T-helper 1 cell treated with Interleukin-12 subunit alpha and Interleukin-12 subunit beta and Interleukin-4 antibody, amounts not matched to agents 30 μg/mL and 1 μg/mL, for 36 hours (primary cell): ENCODE measurements around the gene EFNA3.
"Not testable (repeated sequence)": the region's sequence is repeated elsewhere in the genome, so short reads cannot be mapped to it uniquely, and the experiment has no call there.

Experiments used
- H3K27ac Mint-ChIP-seq: one replicate; pipeline ENCODE4 v1.8.0; 2021; ENCODE audit warnings: mild to moderate bottlenecking, mixed read lengths
- H3K27me3 Mint-ChIP-seq: one replicate; pipeline ENCODE4 v1.8.0; 2021; ENCODE audit warnings: low read depth, mixed read lengths
- H3K36me3 Mint-ChIP-seq: one replicate; pipeline ENCODE4 v1.8.0; 2021; ENCODE audit warnings: low read depth, mixed read lengths
- H3K4me1 Mint-ChIP-seq: one replicate; pipeline ENCODE4 v1.8.0; 2021; ENCODE audit warnings: low read depth, mixed read lengths
- H3K4me3 Mint-ChIP-seq: one replicate; pipeline ENCODE4 v1.8.0; 2021; ENCODE audit warnings: mild to moderate bottlenecking, moderate library complexity, mixed read lengths
- H3K9me3 Mint-ChIP-seq: one replicate; pipeline ENCODE4 v1.8.0; 2021; ENCODE audit warnings: mixed read lengths

Gene EFNA3

GRCh38 chr1:155117610-155118009 is 39.0 kb downstream of the EFNA3 start:
- no peak overlapping the region for H3K27ac Mint-ChIP-seq
- no peak overlapping the region for H3K4me3 Mint-ChIP-seq
- H3K36me3 Mint-ChIP-seq: no peaks in the 10 kb centered on the region
- H3K27me3 Mint-ChIP-seq: peaks cover 27% of the 10 kb centered on the region
- no peaks in the 10 kb centered on the region for H3K9me3 Mint-ChIP-seq
- no peaks in the 10 kb centered on the region for H3K4me1 Mint-ChIP-seq

- H3K4me3 Mint-ChIP-seq: not testable (repeated sequence)
Measured at GRCh38 chr1:155118090-155118489, 39.5 kb downstream of the EFNA3 start.

GRCh38 chr1:155120253-155120652 is 41.6 kb downstream of the EFNA3 start:
- Mint-ChIP-seq H3K36me3 (no peaks in the 10 kb centered on the region), H3K9me3 (no peaks in the 10 kb centered on the region), H3K4me3 (no peak overlapping the region), H3K27ac (no peak overlapping the region), H3K4me1 (no peaks in the 10 kb centered on the region), H3K27me3 (peaks cover 38% of the 10 kb centered on the region)

More at GRCh38 chr1:155118090-155118489, 39.5 kb downstream of the EFNA3 start:
- not testable (repeated sequence) for H3K9me3 Mint-ChIP-seq, H3K36me3 Mint-ChIP-seq, H3K27ac Mint-ChIP-seq, H3K4me1 Mint-ChIP-seq
- H3K27me3 Mint-ChIP-seq: peaks cover 27% of the 10 kb centered on the region

- Mint-ChIP-seq H3K4me3 (no peak overlapping the region), H3K36me3 (no peaks in the 10 kb centered on the region), H3K27me3 (peaks cover 42% of the 10 kb centered on the region), H3K9me3 (no peaks in the 10 kb centered on the region), H3K4me1 (no peaks in the 10 kb centered on the region), H3K27ac (no peak overlapping the region)
Measured at GRCh38 chr1:155121249-155121648, 42.6 kb downstream of the EFNA3 start.

- Mint-ChIP-seq H3K27me3 (peaks cover 51% of the 10 kb centered on the region), H3K27ac (no peak overlapping the region), H3K9me3 (no peaks in the 10 kb centered on the region), H3K36me3 (peaks cover 2% of the 10 kb centered on the region), H3K4me1 (peaks cover 6% of the 10 kb centered on the region), H3K4me3 (no peak overlapping the region)
Measured at GRCh38 chr1:155122308-155122707, 43.7 kb downstream of the EFNA3 start.

GRCh38 chr1:155123801-155124200 is 45.2 kb downstream of the EFNA3 start:
- Mint-ChIP-seq H3K27me3 (peaks cover 58% of the 10 kb centered on the region), H3K27ac (no peak overlapping the region), H3K36me3 (peaks cover 2% of the 10 kb centered on the region), H3K9me3 (no peaks in the 10 kb centered on the region), H3K4me1 (peaks cover 17% of the 10 kb centered on the region), H3K4me3 (no peak overlapping the region)

- no peaks in the 10 kb centered on the region for H3K9me3 Mint-ChIP-seq
- no peak overlapping the region for H3K27ac Mint-ChIP-seq
- H3K4me1 Mint-ChIP-seq: peaks cover 18% of the 10 kb centered on the region
- H3K27me3 Mint-ChIP-seq: peaks cover 67% of the 10 kb centered on the region
- no peak overlapping the region for H3K4me3 Mint-ChIP-seq
- peaks cover 2% of the 10 kb centered on the region for H3K36me3 Mint-ChIP-seq
Measured at GRCh38 chr1:155124503-155125463, 46.1 kb downstream of the EFNA3 start.

GRCh38 chr1:155125511-155125945 is 46.9 kb downstream of the EFNA3 start:
- H3K4me1 Mint-ChIP-seq: peaks cover 18% of the 10 kb centered on the region
- no peak overlapping the region for H3K4me3 Mint-ChIP-seq
- H3K36me3 Mint-ChIP-seq: peaks cover 2% of the 10 kb centered on the region
- H3K27ac Mint-ChIP-seq: no peak overlapping the region
- H3K27me3 Mint-ChIP-seq: peaks cover 67% of the 10 kb centered on the region
- no peaks in the 10 kb centered on the region for H3K9me3 Mint-ChIP-seq

GRCh38 chr1:155125946-155126555 is 47.4 kb downstream of the EFNA3 start:
- Mint-ChIP-seq H3K4me1 (peaks cover 18% of the 10 kb centered on the region), H3K36me3 (peaks cover 2% of the 10 kb centered on the region), H3K9me3 (no peaks in the 10 kb centered on the region), H3K27ac (no peak overlapping the region), H3K4me3 (peak overlapping the region; percentile 14), H3K27me3 (peaks cover 70% of the 10 kb centered on the region)

- Mint-ChIP-seq H3K27ac (no peak overlapping the region), H3K4me1 (peaks cover 18% of the 10 kb centered on the region), H3K9me3 (no peaks in the 10 kb centered on the region), H3K4me3 (peak overlapping the region; percentile 70), H3K27me3 (peaks cover 65% of the 10 kb centered on the region), H3K36me3 (peaks cover 2% of the 10 kb centered on the region)
Measured at GRCh38 chr1:155126556-155127104, 48.0 kb downstream of the EFNA3 start.

GRCh38 chr1:155127105-155127966 is 48.7 kb downstream of the EFNA3 start, which contains the start of gene EFNA1:
Gene EFNA1 (plus strand): TSS chr1:155127876. CDS start chr1:155127978, 102 bp downstream.
- Mint-ChIP-seq H3K27me3 (peaks cover 65% of the 10 kb centered on the region), H3K27ac (no peak within 1 kb of the TSS), H3K4me1 (peaks cover 18% of the 10 kb centered on the region)

GRCh38 chr1:155127967-155128754 is 49.5 kb downstream of the EFNA3 start:
- H3K4me1 Mint-ChIP-seq: peaks cover 18% of the 10 kb centered on the region

More at GRCh38 chr1:155127105-155127966, 48.7 kb downstream of the EFNA3 start, which contains the start of gene EFNA1:
- Mint-ChIP-seq H3K9me3 (no peaks in the 10 kb centered on the region), H3K36me3 (peaks cover 2% of the 10 kb centered on the region), H3K4me3 (peak within 1 kb of the TSS; percentile 70)

GRCh38 chr1:155128755-155129473 is 50.3 kb downstream of the EFNA3 start:
- peak overlapping the region; percentile 65 for H3K4me3 Mint-ChIP-seq
- H3K27me3 Mint-ChIP-seq: peaks cover 60% of the 10 kb centered on the region
- peaks cover 20% of the 10 kb centered on the region for H3K4me1 Mint-ChIP-seq
- no peak overlapping the region for H3K27ac Mint-ChIP-seq
- no peaks in the 10 kb centered on the region for H3K9me3 Mint-ChIP-seq
- H3K36me3 Mint-ChIP-seq: peaks cover 2% of the 10 kb centered on the region

More at GRCh38 chr1:155127967-155128754, 49.5 kb downstream of the EFNA3 start:
- Mint-ChIP-seq H3K9me3 (no peaks in the 10 kb centered on the region), H3K27me3 (peaks cover 65% of the 10 kb centered on the region), H3K4me3 (peak overlapping the region; percentile 65), H3K36me3 (peaks cover 2% of the 10 kb centered on the region), H3K27ac (no peak overlapping the region)
